Skeletal muscle tissue (tissue), 4 donors: ENCODE measurements around the gene ARHGEF28. TPM values are rescaled to one million over a fixed set of nuclear protein-coding genes. Genes with fewer than 3 reads are reported as not detected.

Experiments
- H3K27ac ChIP-seq: one replicate; pipeline ENCODE4 v1.7.0; 2013; ENCODE audit warnings: mild to moderate bottlenecking, low read depth, low read length, inconsistent platforms
- H3K27me3 ChIP-seq, 3 donors: one replicate each; pipeline ENCODE4 v1.7.0; 2013; ENCODE audit warnings: low read length in 3 of 3; ENCODE audit not compliant: control insufficient read depth in 3 of 3, insufficient read depth in 3 of 3
- H3K36me3 ChIP-seq, 3 donors: one replicate each; pipeline ENCODE4 v1.7.0; 2013; ENCODE audit warnings: low read length in 3 of 3; ENCODE audit not compliant: control insufficient read depth in 3 of 3, insufficient read depth in 3 of 3
- H3K4me1 ChIP-seq, 3 donors: one replicate each; pipeline ENCODE4 v1.7.0; 2013; ENCODE audit warnings: low read length in 3 of 3, mild to moderate bottlenecking in 3 of 3; ENCODE audit not compliant: control insufficient read depth in 3 of 3, insufficient read depth in 3 of 3
- H3K4me3 ChIP-seq, 3 donors: one replicate each; pipeline ENCODE4 v1.7.0; 2013; ENCODE audit warnings: low read length in 3 of 3
- H3K9ac ChIP-seq, 3 donors: one replicate each; pipeline ENCODE4 v1.7.0; 2013; ENCODE audit warnings: low read length in 3 of 3, mild to moderate bottlenecking in 3 of 3, moderate library complexity in 2 of 3, low read depth in 1 of 3
- H3K9me3 ChIP-seq, 3 donors: one replicate each; pipeline ENCODE4 v1.7.0; 2013; ENCODE audit warnings: low read length in 3 of 3; ENCODE audit not compliant: control insufficient read depth in 3 of 3
- total RNA-seq: library from RNA; depleted of rRNA; stranded (reverse); fragments of >200 nt; gene quantifications from one replicate; pipeline ENCODE4 v1.2.3, GENCODE V29; 2014
- donor health status: Osteomylitis.

The ARHGEF28 gene
- total RNA-seq, 1 donor from 2014 or later: 8.4 TPM

GRCh38 chr5:73917433-73917832 is 291.4 kb downstream of the ARHGEF28 start:
- Histone ChIP-seq H3K36me3 (no peaks in the 10 kb centered on the region), H3K9me3 (no peaks in the 10 kb centered on the region), H3K27ac (no peak overlapping the region), H3K9ac (no peak overlapping the region), H3K27me3 (no peaks in the 10 kb centered on the region), H3K4me1 (no peaks in the 10 kb centered on the region), H3K4me3 (no peak overlapping the region)

GRCh38 chr5:73917891-73918290 is 291.9 kb downstream of the ARHGEF28 start:
- H3K27ac ChIP-seq: no peak overlapping the region
- H3K4me3 ChIP-seq: no peak overlapping the region

GRCh38 chr5:73918791-73919221 is 292.8 kb downstream of the ARHGEF28 start:
- Histone ChIP-seq H3K9ac (no peak overlapping the region), H3K27ac (no peak overlapping the region)

More at GRCh38 chr5:73917891-73918290, 291.9 kb downstream of the ARHGEF28 start:
- Histone ChIP-seq H3K36me3 (no peaks in the 10 kb centered on the region), H3K27me3 (no peaks in the 10 kb centered on the region), H3K4me1 (no peaks in the 10 kb centered on the region), H3K9ac (no peak overlapping the region), H3K9me3 (no peaks in the 10 kb centered on the region)

GRCh38 chr5:73921741-73922140 is 295.7 kb downstream of the ARHGEF28 start:
- no peak overlapping the region for H3K27ac ChIP-seq
- H3K4me3 ChIP-seq: no peak overlapping the region
- no peaks in the 10 kb centered on the region for H3K36me3 ChIP-seq
- no peaks in the 10 kb centered on the region for H3K4me1 ChIP-seq
- H3K9me3 ChIP-seq: no peaks in the 10 kb centered on the region
- H3K9ac ChIP-seq: no peak overlapping the region
- no peaks in the 10 kb centered on the region for H3K27me3 ChIP-seq

More at GRCh38 chr5:73918791-73919221, 292.8 kb downstream of the ARHGEF28 start:
- Histone ChIP-seq H3K36me3 (no peaks in the 10 kb centered on the region), H3K9me3 (no peaks in the 10 kb centered on the region), H3K27me3 (no peaks in the 10 kb centered on the region), H3K4me3 (no peak overlapping the region), H3K4me1 (no peaks in the 10 kb centered on the region)

- Histone ChIP-seq H3K4me1 (no peaks in the 10 kb centered on the region), H3K9ac (no peak overlapping the region), H3K9me3 (no peaks in the 10 kb centered on the region), H3K36me3 (no peaks in the 10 kb centered on the region), H3K27me3 (no peaks in the 10 kb centered on the region), H3K27ac (no peak overlapping the region), H3K4me3 (no peak overlapping the region)
Measured at GRCh38 chr5:73922224-73922623, 296.2 kb downstream of the ARHGEF28 start.

- H3K36me3 ChIP-seq: no peaks in the 10 kb centered on the region
- H3K4me1 ChIP-seq: no peaks in the 10 kb centered on the region
- no peak overlapping the region for H3K4me3 ChIP-seq
- H3K27me3 ChIP-seq: no peaks in the 10 kb centered on the region
- no peaks in the 10 kb centered on the region for H3K9me3 ChIP-seq
- H3K9ac ChIP-seq: no peak overlapping the region
- no peak overlapping the region for H3K27ac ChIP-seq
Measured at GRCh38 chr5:73922875-73923557, 297.0 kb downstream of the ARHGEF28 start.

- no peaks in the 10 kb centered on the region for H3K4me1 ChIP-seq
- H3K27me3 ChIP-seq: no peaks in the 10 kb centered on the region
- no peak overlapping the region for H3K9ac ChIP-seq
- no peak overlapping the region for H3K4me3 ChIP-seq
- no peaks in the 10 kb centered on the region for H3K9me3 ChIP-seq
- no peak overlapping the region for H3K27ac ChIP-seq
- H3K36me3 ChIP-seq: no peaks in the 10 kb centered on the region
Measured at GRCh38 chr5:73928476-73929070, 302.6 kb downstream of the ARHGEF28 start.

- no peaks in the 10 kb centered on the region for H3K27me3 ChIP-seq
- no peaks in the 10 kb centered on the region for H3K36me3 ChIP-seq
- no peak overlapping the region for H3K4me3 ChIP-seq
- H3K4me1 ChIP-seq: no peaks in the 10 kb centered on the region
- no peak overlapping the region for H3K9ac ChIP-seq
- H3K9me3 ChIP-seq: no peaks in the 10 kb centered on the region
- H3K27ac ChIP-seq: no peak overlapping the region
Measured at GRCh38 chr5:73935719-73936118, 309.7 kb downstream of the ARHGEF28 start.

- Histone ChIP-seq H3K9me3 (peaks cover 0 to 2% (median 0%) of the 10 kb centered on the region in 3 donors), H3K9ac (no peak overlapping the region)
Measured at GRCh38 chr5:73938280-73938937, 312.4 kb downstream of the ARHGEF28 start.

GRCh38 chr5:73938938-73939320 is 312.9 kb downstream of the ARHGEF28 start:
- no peak overlapping the region for H3K9ac ChIP-seq

More at GRCh38 chr5:73938280-73938937, 312.4 kb downstream of the ARHGEF28 start:
- Histone ChIP-seq H3K36me3 (no peaks in the 10 kb centered on the region), H3K27me3 (no peaks in the 10 kb centered on the region), H3K4me3 (no peak overlapping the region), H3K27ac (no peak overlapping the region), H3K4me1 (no peaks in the 10 kb centered on the region)

More at GRCh38 chr5:73938938-73939320, 312.9 kb downstream of the ARHGEF28 start:
- Histone ChIP-seq H3K4me1 (no peaks in the 10 kb centered on the region), H3K9me3 (peaks cover 0 to 2% (median 0%) of the 10 kb centered on the region in 3 donors), H3K27me3 (no peaks in the 10 kb centered on the region), H3K4me3 (no peak overlapping the region), H3K36me3 (no peaks in the 10 kb centered on the region), H3K27ac (no peak overlapping the region)
